Measurements from ENCODE around the gene LAMB3. TPM values are rescaled to one million over a fixed set of nuclear protein-coding genes. Genes with fewer than 3 reads are reported as not detected.
A peak's percentile ranks its signal among the peaks of the same experiment; 100 is the strongest.

The LAMB3 gene
- total RNA-seq, 1 donor, result 14.2 TPM

DNA sequence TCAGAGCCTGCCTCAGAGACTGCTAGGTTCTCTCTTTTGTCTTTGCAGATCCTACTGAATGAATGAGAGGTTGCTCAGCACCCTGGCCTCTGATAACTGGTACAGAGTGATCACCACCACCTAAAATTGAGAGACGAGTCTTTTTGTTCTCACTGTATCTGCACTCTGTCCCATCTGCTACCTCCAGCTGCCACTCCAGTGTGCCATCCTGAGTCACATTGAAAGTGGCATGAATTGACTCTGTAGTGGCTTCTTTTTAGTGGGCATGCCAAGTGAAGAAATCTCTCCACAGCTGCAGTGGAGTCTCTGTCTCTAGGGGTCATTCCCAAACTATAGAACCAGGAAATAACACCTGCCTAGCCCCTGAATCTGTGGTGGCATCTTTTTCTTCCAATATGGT lies 54.0 kb downstream of the LAMB3 start:
- H3K4me3 ChIP-seq (ENCODE audit: low read depth, low read length), result no peak overlapping the region
- TF ChIP-seq, protein P1, sequence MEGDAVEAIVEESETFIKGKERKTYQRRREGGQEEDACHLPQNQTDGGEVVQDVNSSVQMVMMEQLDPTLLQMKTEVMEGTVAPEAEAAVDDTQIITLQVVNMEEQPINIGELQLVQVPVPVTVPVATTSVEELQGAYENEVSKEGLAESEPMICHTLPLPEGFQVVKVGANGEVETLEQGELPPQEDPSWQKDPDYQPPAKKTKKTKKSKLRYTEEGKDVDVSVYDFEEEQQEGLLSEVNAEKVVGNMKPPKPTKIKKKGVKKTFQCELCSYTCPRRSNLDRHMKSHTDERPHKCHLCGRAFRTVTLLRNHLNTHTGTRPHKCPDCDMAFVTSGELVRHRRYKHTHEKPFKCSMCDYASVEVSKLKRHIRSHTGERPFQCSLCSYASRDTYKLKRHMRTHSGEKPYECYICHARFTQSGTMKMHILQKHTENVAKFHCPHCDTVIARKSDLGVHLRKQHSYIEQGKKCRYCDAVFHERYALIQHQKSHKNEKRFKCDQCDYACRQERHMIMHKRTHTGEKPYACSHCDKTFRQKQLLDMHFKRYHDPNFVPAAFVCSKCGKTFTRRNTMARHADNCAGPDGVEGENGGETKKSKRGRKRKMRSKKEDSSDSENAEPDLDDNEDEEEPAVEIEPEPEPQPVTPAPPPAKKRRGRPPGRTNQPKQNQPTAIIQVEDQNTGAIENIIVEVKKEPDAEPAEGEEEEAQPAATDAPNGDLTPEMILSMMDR (IDR thresholded peaks at IDR 0.05; ENCODE audit: insufficient read depth, low read depth, low read length), result no peak
- DNase-seq (ENCODE audit: low read depth), result no peak

DNA sequence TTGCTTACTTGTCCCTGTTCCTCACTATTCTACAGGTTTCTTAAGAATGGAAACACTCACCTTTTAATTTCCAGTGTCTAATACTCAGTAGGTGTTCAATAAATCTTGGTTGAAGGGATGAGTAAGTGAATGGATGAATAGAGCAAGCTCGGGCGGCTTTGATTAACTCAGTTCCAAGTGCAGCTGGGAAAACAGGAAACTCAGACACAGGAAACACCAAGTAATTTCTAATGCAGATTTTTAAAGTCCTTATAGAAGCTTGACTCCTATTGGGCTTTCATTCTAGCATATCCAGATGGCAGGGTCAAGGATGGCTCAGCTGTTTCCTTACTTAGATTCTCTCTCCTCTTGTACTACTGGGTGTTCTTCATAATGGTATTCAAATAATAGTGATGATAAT lies 54.7 kb downstream of the LAMB3 start:
- TF ChIP-seq, protein P1 (IDR thresholded peaks at IDR 0.05; ENCODE audit: insufficient read depth, low read depth, low read length), result no peak
- H3K4me3 ChIP-seq (ENCODE audit: low read depth, low read length), result no peak overlapping the region
- DNase-seq (ENCODE audit: low read depth), result no peak

DNA sequence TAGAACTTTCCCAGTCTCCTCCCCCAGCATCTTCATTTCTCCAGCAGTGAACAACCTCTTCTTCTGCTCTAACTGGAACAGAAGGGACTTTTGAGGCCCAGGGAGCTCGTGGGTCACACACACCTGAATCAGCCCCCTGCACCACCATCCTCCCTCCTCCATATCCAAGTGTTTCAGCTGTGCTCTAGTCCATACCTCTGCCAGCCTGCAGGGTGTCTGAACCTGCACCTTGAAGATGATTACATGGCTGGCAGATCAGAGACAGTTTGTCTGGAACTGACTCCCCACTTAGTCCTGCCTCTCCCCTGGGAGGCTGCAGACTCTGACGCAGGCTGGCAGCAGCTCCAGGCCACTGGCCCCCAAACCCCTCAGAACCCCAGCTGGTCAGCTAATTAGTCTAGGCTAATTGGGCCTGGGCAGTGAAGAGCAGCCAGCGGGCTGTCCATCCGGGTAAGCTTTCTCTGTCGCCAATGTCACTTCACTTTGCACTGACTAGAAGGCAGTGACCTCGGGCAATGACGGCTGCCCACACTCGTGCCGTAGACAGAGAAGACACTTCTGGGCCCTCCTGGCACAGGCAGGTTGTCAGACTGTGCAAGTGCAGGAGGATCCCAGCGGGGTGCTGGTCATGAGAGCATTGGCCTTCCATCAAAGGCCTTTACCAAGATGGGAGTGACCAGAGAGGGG lies 56.5 kb downstream of the LAMB3 start:
- TF ChIP-seq, protein P1 (IDR thresholded peaks at IDR 0.05; ENCODE audit: insufficient read depth, low read depth, low read length), result no peak
- H3K4me3 ChIP-seq (ENCODE audit: low read depth, low read length), result no peak overlapping the region
- DNase-seq (ENCODE audit: low read depth), result no peak

DNA sequence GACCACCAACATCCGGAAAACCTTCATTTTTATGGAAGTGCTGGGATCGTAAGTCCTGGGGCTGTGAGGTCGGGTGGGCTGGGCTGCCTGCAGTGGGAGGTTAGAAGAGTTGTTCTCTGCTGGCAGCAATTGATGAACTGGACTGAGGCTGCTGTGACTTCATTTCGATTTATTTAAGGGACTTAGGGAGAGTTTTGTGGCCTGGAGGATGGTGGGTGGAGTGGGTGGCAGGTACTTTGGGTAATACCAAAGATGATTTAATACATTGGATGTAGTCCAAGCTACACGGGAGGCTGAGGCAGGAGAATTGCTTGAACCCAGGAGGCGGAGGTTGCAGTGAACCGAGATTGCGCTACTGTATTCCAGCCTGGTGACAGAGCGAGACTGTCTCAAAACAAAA lies 57.2 kb downstream of the LAMB3 start:
- H3K4me3 ChIP-seq (ENCODE audit: low read depth, low read length), result no peak overlapping the region
- TF ChIP-seq, protein P1 (IDR thresholded peaks at IDR 0.05; ENCODE audit: insufficient read depth, low read depth, low read length), result no peak

DNA sequence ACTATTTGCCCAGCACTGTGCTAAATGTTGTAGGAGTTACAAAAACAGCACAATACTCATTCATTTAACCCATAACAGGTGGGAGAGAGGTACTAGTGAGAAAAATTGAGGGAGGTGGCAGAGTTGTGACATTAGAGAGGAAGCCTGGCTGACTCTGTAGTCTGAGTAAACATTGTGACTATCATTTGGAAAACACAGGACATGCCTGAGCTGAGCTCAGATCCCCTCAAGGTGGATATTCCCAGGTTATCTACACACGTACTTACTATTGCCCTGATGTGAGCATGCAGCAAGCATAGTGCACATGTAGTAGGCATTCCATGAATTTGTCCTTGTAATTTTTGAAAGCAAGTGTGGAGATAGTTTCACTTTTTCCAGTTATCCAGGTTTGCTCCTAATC lies 57.8 kb downstream of the LAMB3 start:
- DNase-seq (ENCODE audit: low read depth), result no peak
- H3K4me3 ChIP-seq (ENCODE audit: low read depth, low read length), result no peak overlapping the region
- TF ChIP-seq, protein P1 (IDR thresholded peaks at IDR 0.05; ENCODE audit: insufficient read depth, low read depth, low read length), result no peak

More for the DNA sequence above, 57.2 kb downstream of the LAMB3 start:
- no peak for DNase-seq (ENCODE audit: low read depth)

DNA sequence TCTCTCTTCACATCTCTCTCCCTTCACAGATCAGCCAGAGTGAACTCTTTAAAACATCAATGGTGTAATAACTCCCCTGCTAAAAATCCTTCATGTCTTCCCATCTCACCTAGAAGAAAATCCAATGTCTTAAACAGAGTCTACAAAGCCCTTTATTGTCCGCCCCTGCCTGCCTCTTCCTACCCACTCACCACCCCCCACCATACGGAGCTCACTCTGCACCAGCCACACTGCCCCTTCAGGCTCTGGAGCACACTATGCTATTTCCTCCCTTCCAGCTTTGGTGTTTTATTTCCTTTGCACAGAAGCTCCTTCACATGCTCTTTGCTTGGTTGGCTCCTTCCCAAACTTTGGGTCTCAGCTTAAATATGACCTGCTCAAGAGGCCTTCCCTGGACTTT lies 58.5 kb downstream of the LAMB3 start:
- H3K4me3 ChIP-seq (ENCODE audit: low read depth, low read length), result no peak overlapping the region
- TF ChIP-seq, protein P1 (IDR thresholded peaks at IDR 0.05; ENCODE audit: insufficient read depth, low read depth, low read length), result no peak
- no peak for DNase-seq (ENCODE audit: low read depth)

DNA sequence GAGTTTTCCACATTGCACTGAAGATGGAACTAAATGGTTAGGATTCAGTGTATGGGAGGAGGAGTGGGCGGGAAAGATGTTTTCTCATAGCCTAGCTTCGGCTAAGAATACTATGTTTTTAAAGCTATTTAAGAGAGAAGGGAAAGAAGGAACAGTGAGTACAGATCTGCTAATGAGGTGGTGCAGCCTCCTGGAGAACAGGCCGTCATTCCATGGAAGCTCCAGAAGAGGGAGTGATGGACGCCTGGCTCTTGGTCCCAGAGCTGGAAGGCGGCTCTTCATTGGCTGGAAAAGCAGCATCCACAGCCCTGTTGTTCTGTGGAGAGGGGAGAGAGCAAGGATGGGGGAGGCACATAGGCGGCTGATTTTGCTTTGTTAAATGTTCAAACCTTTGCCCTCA lies 61.8 kb downstream of the LAMB3 start:
- DNase-seq (ENCODE audit: low read depth), result peak; percentile 29

More for the DNA sequence above, 61.8 kb downstream of the LAMB3 start:
- TF ChIP-seq, protein P1 (IDR thresholded peaks at IDR 0.05; ENCODE audit: insufficient read depth, low read depth, low read length), result peak; percentile 56
- H3K4me3 ChIP-seq (ENCODE audit: low read depth, low read length), result no peak overlapping the region

Data from fibroblast of villous mesenchyme (primary cell).